ENCODE results near the gene ZNF655.

DNA sequence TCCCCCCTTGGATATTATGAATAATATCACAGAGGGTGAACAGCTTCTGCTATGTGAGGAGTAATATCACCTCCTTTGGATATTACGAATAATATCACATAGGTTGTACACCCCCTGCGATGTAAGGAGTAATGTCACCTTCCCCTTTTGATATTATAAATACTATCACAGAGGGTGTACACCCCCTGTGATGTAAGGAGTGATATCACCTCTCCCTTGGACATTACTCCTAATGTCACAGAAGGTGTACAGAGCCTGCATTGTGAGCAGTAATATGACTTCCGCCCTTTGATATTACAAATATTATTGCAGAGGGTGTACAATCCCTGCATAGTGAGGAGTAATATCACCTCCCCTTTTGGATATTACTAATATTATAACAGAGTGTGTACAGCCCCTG lies 30.4 kb downstream of the ZNF655 start:
- no peak for TF ChIP-seq CTCF (IDR thresholded peaks at IDR 0.05; ENCODE audit: control extremely low read depth in 1 of 3, insufficient read depth in 1 of 3, low read depth in 1 of 3, low read length in 3 of 3)
- TF ChIP-seq SRF (IDR thresholded peaks at IDR 0.05; ENCODE audit: low read depth, low read length) = no peak
- no peak for TF ChIP-seq ZNF274 (IDR thresholded peaks at IDR 0.05; ENCODE audit: borderline replicate concordance, extremely low read depth, low read length)

Data from H1 (cell line).